Gastrocnemius medialis (tissue), 4 donors: ENCODE data around the gene WNT3A. TPM values are rescaled to one million over a fixed set of nuclear protein-coding genes. Genes with fewer than 3 reads are reported as not detected.

Source experiments
- ATAC-seq, 2 donors: fragments of 150-250 bp; one replicate each; pipeline ENCODE4 v1.9.1; 2016
- DNase-seq, 2 donors: peaks; one replicate each; pipeline ENCODE4 v3.0.0-alpha.2; 2019
- H3K27ac ChIP-seq, 4 donors: fragments of 200-600 bp; sonication (generic); 1 replicate in 1 of 4; 2 replicates in 3 of 4; pipeline ENCODE4 v1.5.1; 2016 to 2018; ENCODE audit warnings: mild to moderate bottlenecking in 2 of 4, moderate library complexity in 1 of 4
- H3K27me3 ChIP-seq, 3 donors: fragments of 200-600 bp; sonication (generic) in 2 of 3; 1 replicate in 1 of 3; 2 replicates in 2 of 3; pipeline versions ENCODE4 v1.5.1 to v1.6.0; 2016 to 2019; ENCODE audit warnings: mild to moderate bottlenecking in 1 of 3, moderate library complexity in 1 of 3
- H3K36me3 ChIP-seq, 2 donors: fragments of 200-600 bp; sonication (generic) in 1 of 2; one replicate each; pipeline ENCODE4 v1.5.1; 2017 to 2018
- H3K4me1 ChIP-seq, 2 donors: fragments of 200-600 bp; sonication (generic) in 1 of 2; one replicate each; pipeline ENCODE4 v1.5.1; 2016 to 2017; ENCODE audit warnings: mild to moderate bottlenecking in 2 of 2
- H3K4me3 ChIP-seq, 4 donors: fragments of 200-600 bp; sonication (generic) in 3 of 4; 1 replicate in 1 of 4; 2 replicates in 3 of 4; pipeline ENCODE4 v1.5.1; 2016 to 2019; ENCODE audit warnings: mild to moderate bottlenecking in 2 of 4
- H3K9me3 ChIP-seq, 3 donors: fragments of 200-600 bp; sonication (generic) in 2 of 3; 1 replicate in 1 of 3; 2 replicates in 2 of 3; pipeline ENCODE4 v1.5.1; 2016 to 2019
- CTCF ChIP-seq, 5 experiments: fragments of 450-650 bp in 3 of 5; fragments of 200-600 bp in 2 of 5; sonication (generic) in 2 of 5; IDR thresholded peaks in 4 of 5; conservative IDR thresholded peaks in 1 of 5; 1 replicate in 4 of 5; 2 replicates in 1 of 5; pipeline ENCODE4 v1.5.1; 2016 to 2019; ENCODE audit warnings: antibody characterized with exemption in 5 of 5, mild to moderate bottlenecking in 3 of 5, moderate library complexity in 3 of 5
- POLR2A ChIP-seq, 2 donors: fragments of 450-650 bp; IDR thresholded peaks; one replicate each; pipeline ENCODE4 v1.6.1; 2017; ENCODE audit warnings: antibody characterized with exemption in 2 of 2, mild to moderate bottlenecking in 2 of 2, moderate library complexity in 2 of 2
- in situ Hi-C, 4 donors: fragments of 200-750 bp; cut with MboI; loops; one replicate each; pipeline versions ENCODE4 v1.15.0 to v1.8.0; 2017; ENCODE audit warnings: low sequenced_read_pairs in 4 of 4
- intact Hi-C: fragments of 100-400 bp; cut with DNase I; formaldehyde crosslinking; loops from one replicate; pipeline ENCODE4 v1.15.1; 2023; ENCODE audit warnings: low total_unique reads
- total RNA-seq, 4 donors: library from RNA; depleted of rRNA; stranded (reverse); fragments of >200 nt; gene quantifications; one replicate each; pipeline versions ENCODE4 v1.1.0 to v1.2.3, GENCODE V29; 2016

WNT3A gene
- total RNA-seq, 4 donors from 2014 or later = not detected

GRCh38 chr1:228043281-228043848 lies 36.6 kb downstream of the WNT3A start:
- ATAC-seq (no peak), DNase-seq (no peak)
- no peaks in the 10 kb centered on the region for H3K4me1 ChIP-seq
- no peaks in the 10 kb centered on the region for H3K36me3 ChIP-seq
- H3K27ac ChIP-seq = no peak overlapping the region
- H3K4me3 ChIP-seq = no peak overlapping the region
- in situ Hi-C loops (no loop called here), intact Hi-C loops (no loop called here)
- no peaks in the 10 kb centered on the region for H3K9me3 ChIP-seq
- peaks cover 6 to 17% (median 8%) of the 10 kb centered on the region in 3 donors for H3K27me3 ChIP-seq
- TF ChIP-seq CTCF (IDR thresholded peaks at IDR 0.05 in 4 of 5, conservative IDR thresholded peaks at IDR 0.05 in 1 of 5) (no peak), POLR2A (IDR thresholded peaks at IDR 0.05) (no peak)

GRCh38 chr1:228044961-228045360 lies 38.2 kb downstream of the WNT3A start:
- DNase-seq = no peak
- intact Hi-C loops (no loop called here), in situ Hi-C loops (no loop called here)
- no peak for TF ChIP-seq CTCF (IDR thresholded peaks at IDR 0.05 in 4 of 5, conservative IDR thresholded peaks at IDR 0.05 in 1 of 5)
- TF ChIP-seq POLR2A (IDR thresholded peaks at IDR 0.05) = no peak
- H3K27me3 ChIP-seq = peaks cover 0 to under 1% (median 0%) of the 10 kb centered on the region in 3 donors
- H3K4me3 ChIP-seq = no peak overlapping the region
- H3K27ac ChIP-seq = no peak overlapping the region
- no peaks in the 10 kb centered on the region for H3K36me3 ChIP-seq
- H3K4me1 ChIP-seq = no peaks in the 10 kb centered on the region
- no peaks in the 10 kb centered on the region for H3K9me3 ChIP-seq
- ATAC-seq = no peak

- TF ChIP-seq CTCF (IDR thresholded peaks at IDR 0.05 in 4 of 5, conservative IDR thresholded peaks at IDR 0.05 in 1 of 5) (no peak), POLR2A (IDR thresholded peaks at IDR 0.05) (no peak)
- Histone ChIP-seq H3K27ac (no peak overlapping the region), H3K27me3 (no peaks in the 10 kb centered on the region), H3K36me3 (no peaks in the 10 kb centered on the region), H3K4me3 (no peak overlapping the region), H3K9me3 (no peaks in the 10 kb centered on the region), H3K4me1 (no peaks in the 10 kb centered on the region)
- ATAC-seq (no peak), DNase-seq (no peak)
- in situ Hi-C loops (no loop called here), intact Hi-C loops (no loop called here)
Measured at GRCh38 chr1:228045405-228045804, 38.6 kb downstream of the WNT3A start.

- no peak for TF ChIP-seq CTCF (IDR thresholded peaks at IDR 0.05 in 4 of 5, conservative IDR thresholded peaks at IDR 0.05 in 1 of 5)
- no peak for TF ChIP-seq POLR2A (IDR thresholded peaks at IDR 0.05)
- no peaks in the 10 kb centered on the region for H3K4me1 ChIP-seq
- H3K27me3 ChIP-seq = no peaks in the 10 kb centered on the region
- H3K36me3 ChIP-seq = no peaks in the 10 kb centered on the region
- H3K4me3 ChIP-seq = no peak overlapping the region
- DNase-seq (no peak), ATAC-seq (no peak)
- H3K27ac ChIP-seq = no peak overlapping the region
- H3K9me3 ChIP-seq = no peaks in the 10 kb centered on the region
- in situ Hi-C loops (no loop called here), intact Hi-C loops (no loop called here)
Measured at GRCh38 chr1:228045871-228046270, 39.1 kb downstream of the WNT3A start.
